ENCODE data around the gene BBS9. TPM values are rescaled to one million over a fixed set of nuclear protein-coding genes. Genes with fewer than 3 reads are reported as not detected.
"Not testable (repeated sequence)": the region's sequence is repeated elsewhere in the genome, so short reads cannot be mapped to it uniquely, and the experiment has no call there.

The BBS9 gene
- total RNA-seq, 1 donor from 2014 or later, result 11.3 TPM

- intact Hi-C loops (cut with micrococcal nuclease), result no loop called here
Observed at GRCh38 chr7:33485747-33486493, 356.6 kb downstream of the BBS9 start.

DNA sequence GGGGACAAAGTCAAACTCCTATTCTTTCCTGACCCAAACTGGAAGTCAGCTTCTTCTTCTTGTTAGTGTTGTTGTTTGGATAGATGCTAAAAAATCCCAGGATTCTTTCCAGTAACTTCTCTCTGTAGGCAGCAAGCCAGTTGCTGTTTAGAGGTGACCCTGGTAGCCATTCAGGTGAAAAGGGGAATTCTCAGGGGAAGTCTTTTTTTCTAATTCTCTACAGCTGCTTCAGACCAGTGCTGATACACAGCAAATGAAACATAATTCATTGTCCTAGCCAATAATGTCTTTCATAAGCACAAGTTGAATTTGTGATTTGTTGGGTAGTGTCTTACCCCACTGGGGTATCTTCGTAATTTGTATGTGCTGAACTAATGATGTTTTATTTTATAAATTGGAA lies 357.3 kb downstream of the BBS9 start:
- intact Hi-C loops (cut with micrococcal nuclease), result no loop called here

DNA sequence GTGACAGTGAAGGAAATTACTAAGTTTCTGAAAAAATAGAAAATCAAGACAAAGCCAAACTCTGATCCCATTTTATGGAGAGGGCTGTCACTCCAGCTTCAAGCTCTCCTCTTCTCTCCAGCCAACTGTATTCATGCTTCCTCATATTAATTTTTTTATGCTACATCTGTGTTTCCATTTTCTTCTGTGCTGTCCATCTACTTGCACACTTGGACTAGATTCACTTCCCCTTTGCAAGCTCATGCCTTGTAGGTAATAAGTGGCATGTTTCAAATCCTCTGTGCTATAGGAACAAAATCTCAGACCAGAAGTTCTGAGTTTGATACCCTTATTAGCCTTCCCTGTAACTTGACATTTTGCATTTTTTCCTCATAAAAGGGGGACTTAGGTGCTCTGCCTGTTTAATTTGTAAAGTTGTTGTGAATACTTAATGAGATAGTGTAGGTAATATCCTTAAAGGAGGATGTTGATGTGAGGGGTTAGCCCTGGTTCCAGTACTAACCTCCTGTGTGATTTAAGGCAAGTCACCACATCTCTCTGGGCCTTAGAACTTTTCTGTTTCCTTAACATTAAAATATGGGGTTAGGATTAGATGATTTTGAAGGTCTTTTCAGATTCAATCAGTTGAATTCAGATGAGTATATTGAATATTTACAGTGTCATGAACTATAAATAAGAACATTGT lies 358.8 kb downstream of the BBS9 start:
- intact Hi-C loops (cut with micrococcal nuclease), result no loop called here

DNA sequence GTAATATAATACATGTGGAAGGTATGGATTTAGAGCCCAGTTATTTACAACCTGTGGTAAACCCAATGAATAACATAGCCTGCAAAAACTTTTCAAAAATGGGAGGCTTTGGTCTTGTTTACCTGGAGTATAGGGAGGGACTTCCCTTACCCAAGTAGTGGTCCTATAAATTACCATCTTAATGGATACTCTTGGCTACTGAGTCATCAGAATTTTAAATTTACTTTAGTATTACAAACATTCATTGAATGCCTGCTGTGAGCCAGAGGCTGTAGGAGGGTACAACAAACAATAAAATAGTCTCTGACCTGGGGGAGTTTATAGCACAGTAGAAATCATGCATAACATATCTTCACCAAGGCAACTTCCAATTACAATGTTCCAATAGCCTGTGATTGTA lies 365.1 kb downstream of the BBS9 start:
- intact Hi-C loops (cut with micrococcal nuclease), result no loop called here

GRCh38 chr7:33495207-33495606 lies 365.8 kb downstream of the BBS9 start:
- intact Hi-C loops (cut with micrococcal nuclease), result no loop called here

DNA sequence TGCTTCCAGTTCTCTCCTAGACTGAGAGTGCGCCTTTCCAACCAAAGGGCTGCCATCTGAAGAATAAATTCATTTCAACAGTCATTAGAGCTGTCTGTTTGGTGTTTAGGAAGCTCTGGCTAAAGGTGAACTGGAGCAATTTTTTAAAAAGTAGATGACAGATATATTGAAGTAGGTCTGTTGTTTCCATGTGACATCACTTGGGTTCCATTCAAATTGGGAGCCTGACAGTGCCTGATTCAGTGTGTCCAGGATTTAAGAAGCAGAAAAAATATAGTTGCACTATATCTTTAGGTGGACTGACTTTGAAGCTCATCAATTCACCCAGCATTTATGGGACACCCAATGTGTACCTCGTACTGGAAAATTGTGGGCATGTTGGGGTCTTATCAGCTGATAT lies 367.7 kb downstream of the BBS9 start:
- intact Hi-C loops (cut with micrococcal nuclease), result no loop called here

GRCh38 chr7:33500703-33501701 lies 371.6 kb downstream of the BBS9 start:
- intact Hi-C loops (cut with micrococcal nuclease), result no loop called here

DNA sequence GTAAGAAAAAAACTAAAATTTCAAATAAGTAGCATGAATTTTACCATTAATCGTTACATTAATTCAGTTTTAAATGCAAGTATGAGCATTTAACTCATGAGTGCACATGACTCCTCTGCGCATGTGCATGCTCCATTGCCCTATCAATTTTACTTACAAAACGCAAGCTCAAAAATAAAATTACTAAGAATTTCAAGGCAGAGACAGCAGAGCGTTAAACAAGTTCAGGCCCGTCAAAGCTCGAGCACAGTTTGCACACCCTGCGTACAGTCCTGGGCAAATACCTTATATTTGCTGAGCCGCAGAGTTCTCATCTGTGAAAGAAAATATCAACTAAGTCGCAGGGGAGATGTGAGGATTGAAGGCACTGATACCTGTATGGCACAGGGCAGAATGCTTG lies 373.6 kb downstream of the BBS9 start:
- intact Hi-C loops (cut with micrococcal nuclease), result no loop called here

DNA sequence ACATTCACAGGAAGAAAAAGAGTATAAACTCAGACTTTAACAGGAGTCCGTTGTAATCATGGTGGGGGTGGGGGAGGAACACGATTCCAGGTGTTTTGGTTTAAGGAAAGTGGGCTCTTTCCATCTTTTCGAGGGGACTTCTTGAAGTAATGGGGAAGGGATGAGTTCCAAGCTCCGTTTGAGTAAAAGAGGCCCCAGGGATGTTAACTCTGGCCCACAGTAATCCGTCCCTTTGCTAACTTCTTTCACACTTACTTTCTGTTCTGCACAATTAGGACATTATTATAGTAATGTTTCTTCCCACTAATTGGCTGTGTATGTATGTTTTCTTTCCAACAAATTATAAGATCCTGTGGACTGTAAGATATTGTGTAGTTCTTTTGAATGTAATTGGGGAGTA lies 374.4 kb downstream of the BBS9 start:
- intact Hi-C loops (cut with micrococcal nuclease), result no loop called here

GRCh38 chr7:33504266-33504665 lies 374.9 kb downstream of the BBS9 start:
- intact Hi-C loops (cut with micrococcal nuclease), result no loop called here

GRCh38 chr7:33509206-33509605 lies 379.8 kb downstream of the BBS9 start:
- intact Hi-C loops (cut with micrococcal nuclease), result no loop called here

GRCh38 chr7:33511778-33512177 lies 382.4 kb downstream of the BBS9 start:
- intact Hi-C loops (cut with micrococcal nuclease), result no loop called here

DNA sequence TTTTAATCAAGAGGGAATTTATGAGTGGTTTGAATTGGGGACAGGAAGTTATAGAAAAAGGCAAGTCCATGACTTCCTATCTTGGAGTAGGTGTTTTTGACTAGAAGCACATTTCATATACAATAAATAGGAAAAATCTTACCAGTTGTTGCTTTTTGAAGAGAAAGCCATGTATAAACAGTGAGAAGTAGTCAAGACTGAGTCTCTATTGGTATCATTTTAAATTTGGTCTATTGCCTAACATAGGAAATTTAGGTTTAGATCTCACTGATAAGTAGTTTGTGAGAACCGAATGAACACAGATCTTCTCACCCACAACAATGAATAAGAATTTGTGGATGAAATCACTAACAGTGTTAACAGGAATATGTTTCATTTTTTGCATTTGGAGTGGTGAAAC lies 387.2 kb downstream of the BBS9 start:
- intact Hi-C loops (cut with micrococcal nuclease), result no loop called here

GRCh38 chr7:33517191-33517590 lies 387.8 kb downstream of the BBS9 start:
- intact Hi-C loops (cut with micrococcal nuclease), result no loop called here

DNA sequence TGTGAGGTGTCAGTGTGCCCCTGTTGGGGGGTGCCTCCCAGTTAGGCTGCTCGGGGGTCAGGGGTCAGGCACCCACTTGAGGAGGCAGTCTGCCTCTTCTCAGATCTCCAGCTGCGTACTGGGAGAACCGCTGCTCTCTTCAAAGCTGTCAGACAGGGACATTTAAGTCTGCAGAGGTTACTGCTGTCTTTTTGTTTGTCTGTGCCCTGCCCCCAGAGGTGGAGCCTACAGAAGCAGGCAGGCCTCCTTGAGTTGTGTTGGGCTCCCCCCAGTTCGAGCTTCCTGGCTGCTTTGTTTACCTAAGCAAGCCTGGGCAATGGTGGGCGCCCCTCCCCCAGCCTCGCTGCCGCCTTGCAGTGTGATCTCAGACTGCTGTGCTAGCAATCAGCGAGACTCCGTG lies 397.6 kb downstream of the BBS9 start:
- intact Hi-C loops (cut with micrococcal nuclease), result not testable (repeated sequence)

- intact Hi-C loops (cut with micrococcal nuclease), result not testable (repeated sequence)
Observed at GRCh38 chr7:33527613-33528012, 398.2 kb downstream of the BBS9 start.

DNA sequence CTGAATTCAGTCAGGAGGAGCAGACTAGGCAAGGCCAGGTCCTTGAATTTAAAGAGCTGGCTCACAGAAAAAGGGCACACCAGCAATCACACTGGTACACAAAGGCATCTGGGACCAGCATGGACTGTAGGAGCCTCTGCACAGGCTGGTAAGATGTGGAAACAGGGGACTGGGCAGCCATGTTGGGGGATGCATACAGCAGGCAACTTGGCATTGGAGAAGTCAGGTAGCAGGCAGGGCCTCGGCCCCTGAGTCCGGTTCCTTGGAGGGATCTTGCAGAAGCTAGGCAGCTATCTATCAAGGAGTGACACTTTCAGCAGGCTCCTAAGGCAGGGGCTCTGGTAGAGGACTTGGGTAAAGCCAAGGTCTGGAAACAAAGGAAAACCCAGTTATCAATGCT lies 399.7 kb downstream of the BBS9 start:
- intact Hi-C loops (cut with micrococcal nuclease), result no loop called here

GRCh38 chr7:33530664-33531063 lies 401.3 kb downstream of the BBS9 start:
- intact Hi-C loops (cut with micrococcal nuclease), result no loop called here

GRCh38 chr7:33531888-33532287 lies 402.5 kb downstream of the BBS9 start:
- intact Hi-C loops (cut with micrococcal nuclease), result no loop called here

GRCh38 chr7:33534833-33535232 lies 405.5 kb downstream of the BBS9 start:
- intact Hi-C loops (cut with micrococcal nuclease), result no loop called here

DNA sequence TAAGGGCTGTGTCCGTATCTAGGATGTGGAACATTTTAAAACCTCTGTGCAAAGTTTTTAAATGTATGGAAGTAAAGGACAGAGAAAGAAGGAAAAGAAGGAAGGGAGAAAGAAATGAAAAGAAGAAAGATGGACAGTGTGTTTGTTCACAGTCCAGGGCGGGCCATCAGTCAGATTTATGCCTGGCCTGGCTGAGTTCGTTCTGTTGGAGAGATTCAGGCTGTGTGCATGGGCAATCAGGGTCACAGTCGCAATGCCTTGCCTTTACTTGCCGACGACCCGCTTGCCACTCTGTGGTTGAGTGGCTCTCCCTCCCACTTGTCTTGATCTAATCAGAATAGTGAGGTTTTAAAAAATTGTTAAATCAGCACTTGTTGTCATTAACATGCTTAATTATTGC lies 406.6 kb downstream of the BBS9 start:
- intact Hi-C loops (cut with micrococcal nuclease), result no loop called here
